ENCODE measurements around the gene DYNC2LI1.

DYNC2LI1 gene

DNA sequence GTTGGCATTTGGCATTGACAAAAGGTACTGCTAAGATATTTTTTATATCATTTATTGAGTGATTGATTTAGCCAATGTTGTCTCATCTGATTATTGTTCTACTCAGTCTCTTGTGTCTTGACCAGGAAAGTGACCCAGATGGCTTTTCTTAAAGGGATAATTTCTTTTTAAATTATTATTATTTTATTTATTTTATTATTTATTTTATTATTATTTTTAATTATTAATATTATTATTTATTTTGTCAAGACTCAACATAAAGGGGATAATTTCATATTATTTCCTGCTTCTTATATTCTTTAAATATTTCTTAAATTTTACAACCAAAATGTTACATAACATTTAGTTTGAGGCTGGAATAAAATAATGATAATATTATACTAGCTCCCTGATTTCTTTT is 27.1 kb downstream of the DYNC2LI1 start:
- no peaks in the 10 kb centered on the region for H3K27me3 ChIP-seq (ENCODE audit: insufficient read depth, low read length, poor library complexity)
- H3K9me3 ChIP-seq (ENCODE audit: insufficient read depth, low read length, severe bottlenecking), result no peaks in the 10 kb centered on the region
- no peaks in the 10 kb centered on the region for H3K4me1 ChIP-seq (ENCODE audit: insufficient read depth, low read length)
- no peaks in the 10 kb centered on the region for H3K79me2 ChIP-seq (ENCODE audit: insufficient read depth, low read length)
- DNase-seq, result no peak
- no peak overlapping the region for H3K4me3 ChIP-seq (ENCODE audit: low read depth in 1 of 2, low read length in 2 of 2)
- no peaks in the 10 kb centered on the region for H3K36me3 ChIP-seq (ENCODE audit: insufficient read depth, low read length)
- H3K9ac ChIP-seq (ENCODE audit: low read depth, low read length), result no peak overlapping the region
- TF ChIP-seq EZH2 (IDR thresholded peaks at IDR 0.05; ENCODE audit: borderline replicate concordance, low read depth, low read length, severe bottlenecking), result no peak
- no peak for TF ChIP-seq CTCF (IDR thresholded peaks at IDR 0.05; ENCODE audit: borderline replicate concordance, extremely low read depth, low read length, poor library complexity, severe bottlenecking)
- H3K27ac ChIP-seq (ENCODE audit: low read length), result no peak overlapping the region
- H4K20me1 ChIP-seq (ENCODE audit: insufficient read depth, low read length), result no peaks in the 10 kb centered on the region
- no peak overlapping the region for H2AFZ ChIP-seq (ENCODE audit: low read depth, low read length)
- no peak overlapping the region for H3K4me2 ChIP-seq (ENCODE audit: insufficient read depth, low read length)
- ATAC-seq (ENCODE audit: insufficient read depth, low read depth), result no peak

GRCh38 chr2:43802135-43802534 is 28.3 kb downstream of the DYNC2LI1 start:
- Histone ChIP-seq H3K27ac (ENCODE audit: low read length) (no peak overlapping the region), H3K9me3 (ENCODE audit: insufficient read depth, low read length, severe bottlenecking) (no peaks in the 10 kb centered on the region), H3K4me3 (ENCODE audit: low read depth in 1 of 2, low read length in 2 of 2) (no peak overlapping the region), H3K4me1 (ENCODE audit: insufficient read depth, low read length) (no peaks in the 10 kb centered on the region), H3K79me2 (ENCODE audit: insufficient read depth, low read length) (no peaks in the 10 kb centered on the region), H2AFZ (ENCODE audit: low read depth, low read length) (no peak overlapping the region), H3K27me3 (ENCODE audit: insufficient read depth, low read length, poor library complexity) (no peaks in the 10 kb centered on the region), H3K36me3 (ENCODE audit: insufficient read depth, low read length) (no peaks in the 10 kb centered on the region), H3K4me2 (ENCODE audit: insufficient read depth, low read length) (no peak overlapping the region), H4K20me1 (ENCODE audit: insufficient read depth, low read length) (no peaks in the 10 kb centered on the region), H3K9ac (ENCODE audit: low read depth, low read length) (no peak overlapping the region)
- ATAC-seq (ENCODE audit: insufficient read depth, low read depth), result no peak
- no peak for DNase-seq
- no peak for TF ChIP-seq CTCF (IDR thresholded peaks at IDR 0.05; ENCODE audit: borderline replicate concordance, extremely low read depth, low read length, poor library complexity, severe bottlenecking)
- TF ChIP-seq EZH2 (IDR thresholded peaks at IDR 0.05; ENCODE audit: borderline replicate concordance, low read depth, low read length, severe bottlenecking), result no peak

DNA sequence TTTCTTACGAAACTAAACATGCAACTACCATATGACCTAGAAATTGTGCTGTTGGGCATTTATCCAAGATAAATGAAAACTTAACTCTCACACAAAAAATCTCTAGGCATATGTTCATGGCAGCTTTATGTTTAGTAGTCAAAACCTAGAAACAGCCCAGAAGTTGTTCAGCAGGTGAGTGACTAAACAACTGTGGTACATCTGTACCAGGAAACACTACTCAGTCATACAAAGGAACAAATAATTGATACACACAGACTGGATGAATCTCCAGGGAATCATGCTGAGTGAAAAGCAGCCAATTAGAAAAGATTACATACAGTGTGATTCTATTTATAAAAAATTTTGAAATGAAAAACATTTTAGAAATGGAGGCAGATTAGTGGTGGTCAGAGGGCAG is 29.3 kb downstream of the DYNC2LI1 start:
- no peak overlapping the region for H3K9ac ChIP-seq (ENCODE audit: low read depth, low read length)
- H3K9me3 ChIP-seq (ENCODE audit: insufficient read depth, low read length, severe bottlenecking), result no peaks in the 10 kb centered on the region
- H3K4me3 ChIP-seq (ENCODE audit: low read depth in 1 of 2, low read length in 2 of 2), result no peak overlapping the region
- no peak overlapping the region for H3K27ac ChIP-seq (ENCODE audit: low read length)
- TF ChIP-seq EZH2 (IDR thresholded peaks at IDR 0.05; ENCODE audit: borderline replicate concordance, low read depth, low read length, severe bottlenecking) (no peak), CTCF (IDR thresholded peaks at IDR 0.05; ENCODE audit: borderline replicate concordance, extremely low read depth, low read length, poor library complexity, severe bottlenecking) (no peak)
- H3K36me3 ChIP-seq (ENCODE audit: insufficient read depth, low read length), result no peaks in the 10 kb centered on the region
- no peak overlapping the region for H3K4me2 ChIP-seq (ENCODE audit: insufficient read depth, low read length)
- no peaks in the 10 kb centered on the region for H3K79me2 ChIP-seq (ENCODE audit: insufficient read depth, low read length)
- no peaks in the 10 kb centered on the region for H3K27me3 ChIP-seq (ENCODE audit: insufficient read depth, low read length, poor library complexity)
- no peaks in the 10 kb centered on the region for H4K20me1 ChIP-seq (ENCODE audit: insufficient read depth, low read length)
- no peak for DNase-seq
- no peak overlapping the region for H2AFZ ChIP-seq (ENCODE audit: low read depth, low read length)
- ATAC-seq (ENCODE audit: insufficient read depth, low read depth), result no peak
- H3K4me1 ChIP-seq (ENCODE audit: insufficient read depth, low read length), result no peaks in the 10 kb centered on the region

DNA sequence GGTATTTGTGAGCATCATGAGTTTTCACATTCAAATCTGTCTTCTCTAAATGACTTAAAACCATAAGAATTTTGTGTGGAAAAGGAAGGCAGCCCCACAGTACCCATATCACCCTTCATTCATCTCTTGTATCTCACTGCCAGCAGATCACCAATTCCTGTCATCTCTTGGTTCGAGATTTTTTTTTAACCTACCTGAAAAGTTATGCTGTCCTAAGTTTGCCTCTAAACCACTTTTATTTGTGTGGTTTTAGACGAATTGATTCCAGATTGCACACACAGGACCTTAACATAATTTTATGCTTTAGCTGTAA is 32.8 kb downstream of the DYNC2LI1 start:
- Histone ChIP-seq H3K27me3 (ENCODE audit: insufficient read depth, low read length, poor library complexity) (no peaks in the 10 kb centered on the region), H3K9me3 (ENCODE audit: insufficient read depth, low read length, severe bottlenecking) (no peaks in the 10 kb centered on the region), H3K4me1 (ENCODE audit: insufficient read depth, low read length) (no peaks in the 10 kb centered on the region), H3K4me2 (ENCODE audit: insufficient read depth, low read length) (no peak overlapping the region), H3K79me2 (ENCODE audit: insufficient read depth, low read length) (no peaks in the 10 kb centered on the region), H2AFZ (ENCODE audit: low read depth, low read length) (no peak overlapping the region), H3K36me3 (ENCODE audit: insufficient read depth, low read length) (no peaks in the 10 kb centered on the region), H3K9ac (ENCODE audit: low read depth, low read length) (no peak overlapping the region), H3K4me3 (ENCODE audit: low read depth in 1 of 2, low read length in 2 of 2) (no peak overlapping the region), H4K20me1 (ENCODE audit: insufficient read depth, low read length) (no peaks in the 10 kb centered on the region), H3K27ac (ENCODE audit: low read length) (no peak overlapping the region)
- no peak for ATAC-seq (ENCODE audit: insufficient read depth, low read depth)
- DNase-seq, result no peak
- TF ChIP-seq CTCF (IDR thresholded peaks at IDR 0.05; ENCODE audit: borderline replicate concordance, extremely low read depth, low read length, poor library complexity, severe bottlenecking), result no peak
- TF ChIP-seq EZH2 (IDR thresholded peaks at IDR 0.05; ENCODE audit: borderline replicate concordance, low read depth, low read length, severe bottlenecking), result no peak
